Neural cell (in vitro differentiated cells): Measurements from ENCODE around the gene DCAF15. TPM values are rescaled to one million over a fixed set of nuclear protein-coding genes. Genes with fewer than 3 reads are reported as not detected.

Experiments used
- H2AFZ ChIP-seq: fragments of 200-600, 300-800 bp; sonication (generic), shearing (Covaris generic); 2 replicates; pipeline ENCODE4 v1.6.0; 2014; ENCODE audit warnings: low read depth, mild to moderate bottlenecking, antibody characterized with exemption, low read length, moderate library complexity
- H3F3A ChIP-seq: fragments of 200-600 bp; shearing (Covaris generic); 2 replicates; pipeline ENCODE4 v1.6.1; 2016; ENCODE audit warnings: mild to moderate bottlenecking, moderate library complexity, mixed read lengths, antibody characterized with exemption, low read length; ENCODE audit not compliant: insufficient read depth, poor library complexity, severe bottlenecking
- H3K27ac ChIP-seq: fragments of 200-600, 300-800 bp; sonication (generic), shearing (Covaris generic); 2 replicates; pipeline ENCODE4 v1.5.1; 2014; ENCODE audit warnings: mild to moderate bottlenecking, low read length, moderate library complexity
- H3K27me3 ChIP-seq: fragments of 300-800, 200-600 bp; sonication (generic), shearing (Covaris generic); 2 replicates; pipeline ENCODE4 v1.6.0; 2014; ENCODE audit warnings: mild to moderate bottlenecking, low read depth, low read length, moderate library complexity; ENCODE audit not compliant: insufficient read depth
- H3K36me3 ChIP-seq: fragments of 300-800, 200-600 bp; sonication (generic), shearing (Covaris generic); 2 replicates; pipeline ENCODE4 v1.5.1; 2014; ENCODE audit warnings: mild to moderate bottlenecking, antibody characterized with exemption, low read length, moderate library complexity; ENCODE audit not compliant: insufficient read depth
- H3K4me2 ChIP-seq: fragments of 300-800, 200-600 bp; sonication (generic), shearing (Covaris generic); 2 replicates; pipeline ENCODE4 v1.6.0; 2014; ENCODE audit warnings: mild to moderate bottlenecking, low read length
- H3K4me3 ChIP-seq: fragments of 300-800, 200-600 bp; sonication (generic), shearing (Covaris generic); 2 replicates; pipeline ENCODE4 v1.5.1; 2014; ENCODE audit warnings: mild to moderate bottlenecking, low read length, moderate library complexity
- H3K79me2 ChIP-seq: fragments of 200-600 bp; shearing (Covaris generic); replicated peaks from 2 replicates; pipeline ENCODE4 v1.6.0; 2014; ENCODE audit warnings: mild to moderate bottlenecking, low read length, moderate library complexity; ENCODE audit not compliant: insufficient read depth
- H3K9ac ChIP-seq: fragments of 300-800, 200-600 bp; sonication (generic), shearing (Covaris generic); 2 replicates; pipeline ENCODE4 v1.6.1; 2016; ENCODE audit warnings: mild to moderate bottlenecking, low read length, mixed read lengths
- H3K9me2 ChIP-seq: fragments of 200-600 bp; shearing (Covaris generic); 2 replicates; pipeline ENCODE4 v1.6.1; 2016; ENCODE audit warnings: mild to moderate bottlenecking, low read length, mixed read lengths; ENCODE audit not compliant: insufficient read depth
- H3K9me3 ChIP-seq: fragments of 200-600, 300-800 bp; sonication (generic), shearing (Covaris generic); 2 replicates; pipeline ENCODE4 v1.6.1; 2016; ENCODE audit warnings: mild to moderate bottlenecking, mixed run types, low read length, moderate library complexity, mixed read lengths
- H4K20me1 ChIP-seq: fragments of 200-600 bp; shearing (Covaris generic); 2 replicates; pipeline ENCODE4 v1.6.1; 2016; ENCODE audit warnings: mild to moderate bottlenecking, mixed run types; ENCODE audit not compliant: insufficient read depth
- CTCF ChIP-seq: fragments of 450-650 bp; IDR thresholded peaks from 2 replicates; pipeline ENCODE4 v1.5.1; 2014; ENCODE audit warnings: antibody characterized with exemption, mild to moderate bottlenecking, moderate library complexity; ENCODE audit not compliant: poor library complexity, severe bottlenecking
- EP300 ChIP-seq: fragments of 450-650 bp; conservative IDR thresholded peaks from 2 replicates; pipeline ENCODE4 v1.6.1; 2014; ENCODE audit warnings: antibody characterized with exemption, mild to moderate bottlenecking, moderate library complexity; ENCODE audit not compliant: poor library complexity, severe bottlenecking
- EZH2 ChIP-seq: fragments of 200-600, 300-800 bp; shearing (Covaris generic), sonication (generic); IDR thresholded peaks from 2 replicates; pipeline ENCODE4 v1.6.1; 2014; ENCODE audit warnings: antibody characterized with exemption, low read length, borderline replicate concordance, mild to moderate bottlenecking; ENCODE audit not compliant: insufficient read depth, poor library complexity, severe bottlenecking
- MXI1 ChIP-seq: fragments of 450-650 bp; conservative IDR thresholded peaks from 2 replicates; pipeline ENCODE4 v1.6.1; 2014; ENCODE audit warnings: antibody characterized with exemption, mild to moderate bottlenecking; ENCODE audit not compliant: poor library complexity, severe bottlenecking
- POLR2AphosphoS5 ChIP-seq: IDR thresholded peaks from 2 replicates; pipeline ENCODE4 v1.6.1; 2012
- RAD21 ChIP-seq: fragments of 450-650 bp; conservative IDR thresholded peaks from 2 replicates; pipeline ENCODE4 v1.6.1; 2014; ENCODE audit warnings: antibody characterized with exemption, mild to moderate bottlenecking, moderate library complexity
- REST ChIP-seq: IDR thresholded peaks from 2 replicates; pipeline ENCODE4 v1.6.1; 2012; ENCODE audit warnings: borderline replicate concordance
- SMC3 ChIP-seq: fragments of 450-650 bp; conservative IDR thresholded peaks from 2 replicates; pipeline ENCODE4 v1.6.1; 2014; ENCODE audit warnings: antibody characterized with exemption, mild to moderate bottlenecking, moderate library complexity; ENCODE audit not compliant: poor library complexity
- TAF1 ChIP-seq: IDR thresholded peaks from 2 replicates; pipeline ENCODE4 v1.6.1; 2012; ENCODE audit warnings: low read depth
- polyA plus RNA-seq: library from polyadenylated mRNA; depleted of rRNA; stranded (reverse); fragments of >200 nt; gene quantifications from 2 replicates; pipeline ENCODE4 v1.2.3, GENCODE V29; 2014

Gene DCAF15
- polyA plus RNA-seq, 1 donor from 2014 or later: 39.4 TPM

GRCh38 chr19:13979244-13979615 lies 26.9 kb downstream of the DCAF15 start:
- Histone ChIP-seq H3F3A (no peaks in the 10 kb centered on the region), H3K9ac (no peak overlapping the region), H3K4me2 (no peak overlapping the region), H3K9me3 (no peaks in the 10 kb centered on the region), H3K36me3 (no peaks in the 10 kb centered on the region), H3K79me2 (no peaks in the 10 kb centered on the region), H3K27ac (no peak overlapping the region), H3K27me3 (no peaks in the 10 kb centered on the region), H3K9me2 (no peaks in the 10 kb centered on the region), H4K20me1 (no peaks in the 10 kb centered on the region), H2AFZ (no peak overlapping the region), H3K4me3 (no peak overlapping the region)
- TF ChIP-seq MXI1 (no peak), POLR2AphosphoS5 (no peak), RAD21 (no peak), EZH2 (no peak), EP300 (no peak), SMC3 (no peak), REST (no peak), CTCF (no peak), TAF1 (no peak)

GRCh38 chr19:13979686-13980085 lies 27.4 kb downstream of the DCAF15 start:
- Histone ChIP-seq H3F3A (no peaks in the 10 kb centered on the region), H3K4me3 (no peak overlapping the region), H3K36me3 (no peaks in the 10 kb centered on the region), H3K9me2 (no peaks in the 10 kb centered on the region), H3K79me2 (no peaks in the 10 kb centered on the region), H3K9me3 (no peaks in the 10 kb centered on the region), H3K9ac (no peak overlapping the region), H3K27me3 (no peaks in the 10 kb centered on the region), H4K20me1 (no peaks in the 10 kb centered on the region), H2AFZ (no peak overlapping the region), H3K27ac (no peak overlapping the region), H3K4me2 (no peak overlapping the region)
- no peak for TF ChIP-seq POLR2AphosphoS5
- TF ChIP-seq MXI1: no peak
- no peak for TF ChIP-seq TAF1
- no peak for TF ChIP-seq EP300
- TF ChIP-seq EZH2: no peak
- no peak for TF ChIP-seq SMC3
- no peak for TF ChIP-seq REST
- TF ChIP-seq RAD21: no peak
- no peak for TF ChIP-seq CTCF
